Measurements from ENCODE around the gene COL24A1.

DNA sequence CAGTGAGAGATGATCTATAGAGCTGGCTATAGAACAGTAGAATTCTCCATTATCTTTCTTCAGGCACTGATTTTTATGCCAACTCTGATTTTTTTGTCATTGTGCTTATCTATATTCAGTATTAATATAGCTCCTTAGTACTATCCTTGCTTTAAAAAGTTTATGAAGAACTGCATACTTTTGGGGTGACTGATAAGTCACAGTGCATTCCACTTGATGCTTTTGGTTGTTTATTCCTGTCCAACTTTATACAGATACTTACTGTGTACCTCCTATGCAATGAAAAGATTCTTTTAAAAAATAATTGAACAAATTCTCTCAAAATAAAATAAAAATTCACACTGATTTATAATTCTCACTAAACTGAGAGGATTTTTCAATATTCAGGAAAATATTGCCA lies 71.6 kb downstream of the COL24A1 start:
- TF ChIP-seq, protein P1, sequence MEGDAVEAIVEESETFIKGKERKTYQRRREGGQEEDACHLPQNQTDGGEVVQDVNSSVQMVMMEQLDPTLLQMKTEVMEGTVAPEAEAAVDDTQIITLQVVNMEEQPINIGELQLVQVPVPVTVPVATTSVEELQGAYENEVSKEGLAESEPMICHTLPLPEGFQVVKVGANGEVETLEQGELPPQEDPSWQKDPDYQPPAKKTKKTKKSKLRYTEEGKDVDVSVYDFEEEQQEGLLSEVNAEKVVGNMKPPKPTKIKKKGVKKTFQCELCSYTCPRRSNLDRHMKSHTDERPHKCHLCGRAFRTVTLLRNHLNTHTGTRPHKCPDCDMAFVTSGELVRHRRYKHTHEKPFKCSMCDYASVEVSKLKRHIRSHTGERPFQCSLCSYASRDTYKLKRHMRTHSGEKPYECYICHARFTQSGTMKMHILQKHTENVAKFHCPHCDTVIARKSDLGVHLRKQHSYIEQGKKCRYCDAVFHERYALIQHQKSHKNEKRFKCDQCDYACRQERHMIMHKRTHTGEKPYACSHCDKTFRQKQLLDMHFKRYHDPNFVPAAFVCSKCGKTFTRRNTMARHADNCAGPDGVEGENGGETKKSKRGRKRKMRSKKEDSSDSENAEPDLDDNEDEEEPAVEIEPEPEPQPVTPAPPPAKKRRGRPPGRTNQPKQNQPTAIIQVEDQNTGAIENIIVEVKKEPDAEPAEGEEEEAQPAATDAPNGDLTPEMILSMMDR (IDR thresholded peaks at IDR 0.05) = no peak
- TF ChIP-seq EZH2 (IDR thresholded peaks at IDR 0.05; ENCODE audit: borderline replicate concordance, insufficient read depth, low read depth, low read length, poor library complexity, severe bottlenecking) = no peak
